HepG2 (cell line): ENCODE measurements around the gene TCFL5. TPM values are rescaled to one million over a fixed set of nuclear protein-coding genes. Genes with fewer than 3 reads are reported as not detected.

Source experiments
- CREM ChIP-seq, 2 experiments: sonication (generic) in 1 of 2; formaldehyde crosslinking in 1 of 2; IDR thresholded peaks; 2 replicates each; pipeline versions ENCODE4 v1.4.0 to v1.6.1; 2016 to 2020; ENCODE audit warnings: antibody characterized with exemption in 1 of 2, mild to moderate bottlenecking in 1 of 2, missing genetic modification reagents in 1 of 2
- FUBP1 ChIP-seq: sonication (generic); formaldehyde crosslinking; IDR thresholded peaks from 2 replicates; pipeline ENCODE4 v1.5.1; 2020; ENCODE audit warnings: missing genetic modification reagents, mild to moderate bottlenecking, borderline replicate concordance
- GZF1 ChIP-seq: sonication (generic); formaldehyde crosslinking; IDR thresholded peaks from 2 replicates; pipeline ENCODE4 v1.5.1; 2020; ENCODE audit warnings: mild to moderate bottlenecking, missing genetic modification reagents
- KDM2A ChIP-seq: sonication (generic); formaldehyde crosslinking; IDR thresholded peaks from 2 replicates; pipeline ENCODE4 v1.4.0; 2020; ENCODE audit warnings: low read depth, missing genetic modification reagents, borderline replicate concordance
- KLF11 ChIP-seq: IDR thresholded peaks from 2 replicates; pipeline ENCODE4 v1.6.1; 2016; ENCODE audit warnings: missing compliant biosample characterization
- SRY ChIP-seq: sonication (generic); formaldehyde crosslinking; IDR thresholded peaks from 2 replicates; pipeline ENCODE4 v1.8.0; 2022; ENCODE audit warnings: mild to moderate bottlenecking, missing genetic modification reagents
- ZBTB26 ChIP-seq: IDR thresholded peaks from 2 replicates; pipeline ENCODE4 v1.6.1; 2016; ENCODE audit warnings: missing compliant biosample characterization, missing genetic modification reagents, borderline replicate concordance
- ZNF512B ChIP-seq: sonication (generic); formaldehyde crosslinking; IDR thresholded peaks from 2 replicates; pipeline ENCODE4 v1.5.1; 2020; ENCODE audit warnings: missing genetic modification reagents, mild to moderate bottlenecking, borderline replicate concordance
- ZNF567 ChIP-seq: sonication (generic); formaldehyde crosslinking; IDR thresholded peaks from 2 replicates; pipeline ENCODE4 v1.8.1; 2023; ENCODE audit warnings: mild to moderate bottlenecking, missing genetic modification reagents, borderline replicate concordance
- ZNF619 ChIP-seq: sonication (generic); formaldehyde crosslinking; IDR thresholded peaks from 2 replicates; pipeline ENCODE4 v1.4.0; 2020; ENCODE audit warnings: mild to moderate bottlenecking, missing genetic modification reagents
- ZSCAN12 ChIP-seq: sonication (generic); formaldehyde crosslinking; IDR thresholded peaks from 2 replicates; pipeline ENCODE4 v1.9.0; 2021; ENCODE audit warnings: mild to moderate bottlenecking, missing genetic modification reagents
- polyA plus RNA-seq, 8 experiments: library from polyadenylated mRNA; depleted of rRNA in 3 of 8; stranded (reverse) in 7 of 8; unstranded in 1 of 8; fragments of >200 nt; fragmentation: Illumina TruSeq in 4 of 8; extraction: Trizol in 4 of 8; gene quantifications; 2 replicates each; pipeline versions ENCODE4 v1.2.1 to v1.2.3, GENCODE V29; 2011 to 2016; ENCODE audit warnings: low read depth in 4 of 8, missing spikeins in 1 of 8, mixed read lengths in 1 of 8; ENCODE audit not compliant: insufficient read depth in 1 of 8
- total RNA-seq, 5 experiments: library from RNA; depleted of rRNA; stranded (reverse); fragments of >200 nt; fragmentation: Illumina TruSeq; extraction: Trizol; gene quantifications; 2 replicates each; pipeline ENCODE4 v1.2.3, GENCODE V29; 2016; ENCODE audit warnings: low read depth in 1 of 5
- TF ChIP-seq, protein P1 (sequence below): sonication (generic); formaldehyde crosslinking; IDR thresholded peaks from 2 replicates; pipeline ENCODE4 v1.4.0; 2020; ENCODE audit warnings: missing genetic modification reagents
- TF ChIP-seq, protein P2 (sequence below): IDR thresholded peaks from 2 replicates; pipeline ENCODE4 v1.6.1; 2016; ENCODE audit warnings: low read depth, borderline replicate concordance
- TF ChIP-seq, protein P3 (sequence below): sonication (generic); formaldehyde crosslinking; IDR thresholded peaks from 2 replicates; pipeline ENCODE4 v1.4.0; 2020; ENCODE audit warnings: missing genetic modification reagents
- TF ChIP-seq, protein P4 (sequence below): IDR thresholded peaks from 2 replicates; pipeline ENCODE4 v1.6.1; 2012; ENCODE audit warnings: low read length, improper control_type of control experiment

Gene TCFL5
- total and polyA plus RNA-seq, 2 of the 13 experiments (the other 11 are each of a cell fraction or from before 2014, with no cell fraction given) = 14.8 to 20.0 TPM

DNA sequence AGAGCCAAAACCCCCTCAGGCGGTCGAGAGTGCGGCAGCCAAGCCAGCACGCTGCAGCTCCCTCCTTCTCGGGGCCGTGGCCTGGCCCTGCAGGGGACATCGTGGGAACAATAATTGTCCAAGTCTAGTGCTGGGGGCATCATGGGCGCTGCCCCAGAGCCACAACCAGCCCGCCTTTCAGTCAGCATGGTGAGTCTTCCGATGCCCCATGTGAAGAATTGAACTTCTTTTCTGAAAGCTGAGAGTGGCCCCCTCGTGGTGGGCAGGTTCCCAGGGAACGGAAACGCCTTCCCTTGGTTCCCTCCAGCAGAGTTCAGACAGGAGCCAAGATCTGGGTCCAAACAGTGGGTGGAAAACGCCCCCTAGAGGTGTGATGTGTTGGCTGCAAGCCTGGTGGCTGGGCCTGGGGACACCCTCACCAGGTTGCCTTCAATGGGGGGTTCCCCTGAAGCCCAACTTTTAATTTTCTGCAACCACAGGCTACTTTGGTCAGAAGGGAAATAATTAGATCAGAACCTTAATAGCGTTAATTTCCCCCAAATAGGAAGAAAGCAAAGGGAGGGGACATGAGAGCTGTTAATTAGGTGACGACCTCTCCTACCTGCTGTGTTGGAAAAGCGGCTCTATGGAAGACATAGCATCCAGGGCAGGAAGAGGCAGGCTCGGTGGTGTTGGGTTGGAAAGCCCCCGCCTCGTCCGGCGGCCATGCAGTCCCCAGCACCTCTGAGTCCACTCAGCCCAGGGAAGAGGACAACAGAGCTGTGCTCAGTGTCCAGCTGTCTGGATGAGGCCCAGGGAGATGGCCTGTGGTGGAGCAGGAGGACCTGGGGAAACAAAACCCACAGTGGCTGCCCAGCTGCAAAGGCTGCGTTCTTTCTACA, 70.1 kb downstream of the TCFL5 start (continued):
- TF ChIP-seq FUBP1 (CRISPR knock-in tag) (no peak), ZSCAN12 (CRISPR knock-in tag) (no peak), ZNF567 (CRISPR knock-in tag) (0 out of 2 replicates have a peak, but pooled peaks have one; percentile 28), GZF1 (CRISPR knock-in tag) (no peak), ZBTB26 (CRISPR knock-in tag) (no peak), ZNF512B (peak; percentile 86; the same call in 1 of the 2 replicates), CREM (IDR thresholded peaks at IDR 0.05) (no peak), CREM (CRISPR knock-in tag; IDR thresholded peaks at IDR 0.05) (no peak), ZNF619 (CRISPR knock-in tag) (peak; percentile 49), KDM2A (CRISPR knock-in tag) (peak; percentile 95), SRY (CRISPR knock-in tag) (no peak), KLF11 (CRISPR knock-in tag) (peak; percentile 70; the same call in 1 of the 2 replicates)
- TF ChIP-seq, protein P1, sequence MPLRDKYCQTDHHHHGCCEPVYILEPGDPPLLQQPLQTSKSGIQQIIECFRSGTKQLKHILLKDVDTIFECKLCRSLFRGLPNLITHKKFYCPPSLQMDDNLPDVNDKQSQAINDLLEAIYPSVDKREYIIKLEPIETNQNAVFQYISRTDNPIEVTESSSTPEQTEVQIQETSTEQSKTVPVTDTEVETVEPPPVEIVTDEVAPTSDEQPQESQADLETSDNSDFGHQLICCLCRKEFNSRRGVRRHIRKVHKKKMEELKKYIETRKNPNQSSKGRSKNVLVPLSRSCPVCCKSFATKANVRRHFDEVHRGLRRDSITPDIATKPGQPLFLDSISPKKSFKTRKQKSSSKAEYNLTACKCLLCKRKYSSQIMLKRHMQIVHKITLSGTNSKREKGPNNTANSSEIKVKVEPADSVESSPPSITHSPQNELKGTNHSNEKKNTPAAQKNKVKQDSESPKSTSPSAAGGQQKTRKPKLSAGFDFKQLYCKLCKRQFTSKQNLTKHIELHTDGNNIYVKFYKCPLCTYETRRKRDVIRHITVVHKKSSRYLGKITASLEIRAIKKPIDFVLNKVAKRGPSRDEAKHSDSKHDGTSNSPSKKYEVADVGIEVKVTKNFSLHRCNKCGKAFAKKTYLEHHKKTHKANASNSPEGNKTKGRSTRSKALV (CRISPR knock-in tag) = peak; percentile 90
- TF ChIP-seq, protein P2, sequence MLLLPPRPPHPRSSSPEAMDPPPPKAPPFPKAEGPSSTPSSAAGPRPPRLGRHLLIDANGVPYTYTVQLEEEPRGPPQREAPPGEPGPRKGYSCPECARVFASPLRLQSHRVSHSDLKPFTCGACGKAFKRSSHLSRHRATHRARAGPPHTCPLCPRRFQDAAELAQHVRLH (CRISPR knock-in tag) = peak; percentile 97; the same call in 1 of the 2 replicates
- TF ChIP-seq, protein P3, sequence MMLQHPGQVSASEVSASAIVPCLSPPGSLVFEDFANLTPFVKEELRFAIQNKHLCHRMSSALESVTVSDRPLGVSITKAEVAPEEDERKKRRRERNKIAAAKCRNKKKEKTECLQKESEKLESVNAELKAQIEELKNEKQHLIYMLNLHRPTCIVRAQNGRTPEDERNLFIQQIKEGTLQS (CRISPR knock-in tag) = no peak
- TF ChIP-seq, protein P4, sequence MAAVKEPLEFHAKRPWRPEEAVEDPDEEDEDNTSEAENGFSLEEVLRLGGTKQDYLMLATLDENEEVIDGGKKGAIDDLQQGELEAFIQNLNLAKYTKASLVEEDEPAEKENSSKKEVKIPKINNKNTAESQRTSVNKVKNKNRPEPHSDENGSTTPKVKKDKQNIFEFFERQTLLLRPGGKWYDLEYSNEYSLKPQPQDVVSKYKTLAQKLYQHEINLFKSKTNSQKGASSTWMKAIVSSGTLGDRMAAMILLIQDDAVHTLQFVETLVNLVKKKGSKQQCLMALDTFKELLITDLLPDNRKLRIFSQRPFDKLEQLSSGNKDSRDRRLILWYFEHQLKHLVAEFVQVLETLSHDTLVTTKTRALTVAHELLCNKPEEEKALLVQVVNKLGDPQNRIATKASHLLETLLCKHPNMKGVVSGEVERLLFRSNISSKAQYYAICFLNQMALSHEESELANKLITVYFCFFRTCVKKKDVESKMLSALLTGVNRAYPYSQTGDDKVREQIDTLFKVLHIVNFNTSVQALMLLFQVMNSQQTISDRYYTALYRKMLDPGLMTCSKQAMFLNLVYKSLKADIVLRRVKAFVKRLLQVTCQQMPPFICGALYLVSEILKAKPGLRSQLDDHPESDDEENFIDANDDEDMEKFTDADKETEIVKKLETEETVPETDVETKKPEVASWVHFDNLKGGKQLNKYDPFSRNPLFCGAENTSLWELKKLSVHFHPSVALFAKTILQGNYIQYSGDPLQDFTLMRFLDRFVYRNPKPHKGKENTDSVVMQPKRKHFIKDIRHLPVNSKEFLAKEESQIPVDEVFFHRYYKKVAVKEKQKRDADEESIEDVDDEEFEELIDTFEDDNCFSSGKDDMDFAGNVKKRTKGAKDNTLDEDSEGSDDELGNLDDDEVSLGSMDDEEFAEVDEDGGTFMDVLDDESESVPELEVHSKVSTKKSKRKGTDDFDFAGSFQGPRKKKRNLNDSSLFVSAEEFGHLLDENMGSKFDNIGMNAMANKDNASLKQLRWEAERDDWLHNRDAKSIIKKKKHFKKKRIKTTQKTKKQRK = no peak
